GM19372 (cell line): Measurements from ENCODE around the gene SKIC2.
"Not testable (repeated sequence)": the region's sequence is repeated elsewhere in the genome, so short reads cannot be mapped to it uniquely, and the experiment has no call there.

Experiments used
- ATAC-seq: cut with Tn5 transposase; IDR thresholded peaks from one replicate; pipeline ENCODE4 v1.9.1; 2021; ENCODE audit warnings: mild to moderate bottlenecking, low read depth, moderate library complexity; ENCODE audit not compliant: unreplicated experiment

Gene SKIC2

GRCh38 chr6:31968791-31969711, 10.1 kb downstream of the SKIC2 start:
- ATAC-seq = no peak

DNA sequence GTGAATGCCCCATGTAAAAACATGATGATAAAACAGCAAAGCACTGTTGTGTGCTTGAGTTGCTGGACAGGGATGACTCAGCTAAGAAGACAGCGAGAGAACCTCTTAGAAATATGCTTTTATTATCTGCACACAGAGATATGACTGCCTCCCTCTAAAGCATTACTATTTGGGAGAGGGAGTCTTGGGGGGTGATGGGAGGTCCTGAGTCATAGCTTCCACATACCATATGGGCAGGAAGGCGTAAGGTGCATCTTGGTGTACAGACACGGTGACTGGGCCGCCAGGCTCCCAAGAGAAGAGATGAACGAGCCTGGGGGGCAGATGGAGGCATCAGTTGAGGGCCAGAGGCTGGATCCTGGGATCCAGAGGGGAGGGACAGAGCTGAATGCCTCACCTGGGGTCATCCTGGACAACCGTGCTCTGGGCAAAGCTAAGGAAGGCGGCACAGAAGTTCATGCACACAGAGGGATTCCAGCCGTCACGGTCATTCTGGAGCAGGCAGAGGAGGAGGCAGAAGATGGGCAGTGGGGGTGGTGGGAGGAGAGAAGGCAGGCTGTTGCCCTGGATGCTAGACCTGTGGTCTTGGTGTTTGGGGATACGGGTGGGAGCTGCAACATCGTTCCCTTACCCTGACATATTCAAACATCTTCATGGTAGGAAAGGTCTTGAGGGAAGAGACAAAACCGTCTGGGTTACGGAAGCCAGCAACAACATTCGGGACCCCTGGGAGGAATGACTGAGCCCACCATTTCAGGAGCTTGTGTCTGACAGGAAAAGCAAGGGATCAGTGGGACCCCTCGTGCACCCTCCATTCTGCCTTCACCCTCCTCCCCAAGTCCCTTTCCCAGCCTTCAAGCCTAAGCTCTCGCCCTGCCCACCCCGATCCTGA, 11.0 kb downstream of the SKIC2 start:
- no peak for ATAC-seq

GRCh38 chr6:31970604-31971271, 11.8 kb downstream of the SKIC2 start:
- ATAC-seq = no peak

DNA sequence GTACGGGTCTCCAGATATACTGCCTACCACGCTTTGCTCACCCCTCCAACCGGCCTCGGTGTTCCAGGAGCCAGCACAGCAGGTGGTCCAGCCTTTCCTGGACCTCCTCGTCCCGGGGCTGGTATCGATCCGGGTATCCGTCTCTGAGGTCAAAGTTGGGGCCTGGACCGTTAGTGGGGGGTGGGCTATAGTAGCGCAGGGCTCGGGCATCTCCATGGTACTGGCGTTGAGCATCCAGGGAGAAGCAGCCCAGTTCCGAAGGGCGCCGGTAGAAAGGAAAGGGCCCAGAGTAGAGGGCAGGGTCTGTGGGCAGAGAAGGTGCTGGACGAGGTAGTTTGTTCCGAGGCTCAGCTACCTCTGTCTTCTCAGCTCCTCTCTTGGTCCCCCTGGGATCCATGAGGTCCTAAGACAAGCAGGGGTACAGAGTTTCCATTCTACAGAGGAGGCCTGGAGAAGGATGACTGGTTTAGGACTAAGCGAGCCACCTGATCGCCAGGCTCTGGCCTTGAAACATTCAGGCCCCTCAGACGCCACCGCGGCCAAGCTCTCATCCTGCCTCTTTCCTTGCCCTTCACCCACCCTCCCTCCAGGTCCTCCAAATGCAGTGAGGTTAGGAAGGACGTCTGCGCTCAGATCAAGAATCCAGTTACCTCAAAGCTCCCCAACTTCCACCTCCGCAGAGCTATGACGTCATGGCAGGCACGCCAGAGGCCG, 12.5 kb downstream of the SKIC2 start:
- no peak for ATAC-seq

DNA sequence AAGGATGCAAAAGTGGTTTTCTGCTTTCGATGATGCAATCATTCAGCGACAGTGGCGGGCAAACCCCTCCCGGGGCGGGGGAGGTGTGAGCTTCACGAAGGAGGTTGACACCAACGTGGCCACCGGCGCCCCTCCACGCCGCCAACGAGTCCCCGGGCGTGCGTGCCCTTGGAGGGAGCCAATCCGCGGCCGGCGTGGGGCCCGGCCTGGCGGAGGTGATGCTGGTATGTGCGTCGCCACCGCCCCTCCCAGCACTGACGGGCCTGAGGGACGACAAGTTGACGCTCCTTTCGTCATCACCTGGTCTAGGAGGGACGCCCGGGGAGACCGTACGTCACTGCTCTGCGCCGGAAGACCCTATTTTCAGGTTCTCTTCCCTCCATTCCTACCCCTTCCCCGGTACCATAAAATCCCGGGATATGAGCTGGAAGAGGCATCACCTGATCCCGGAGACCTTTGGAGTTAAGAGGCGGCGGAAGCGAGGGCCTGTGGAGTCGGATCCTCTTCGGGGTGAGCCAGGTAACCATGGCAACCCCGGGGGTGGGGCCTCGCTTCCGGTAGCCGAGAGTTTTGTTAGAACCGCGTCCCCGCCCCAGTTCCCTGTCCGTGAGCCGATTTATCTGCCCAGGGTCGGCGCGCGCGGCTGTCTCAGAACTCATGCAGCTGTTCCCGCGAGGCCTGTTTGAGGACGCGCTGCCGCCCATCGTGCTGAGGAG, 13.2 kb downstream of the SKIC2 start, which contains the start of gene DXO:
DXO (minus strand) TSS at position 146 of the 716 bp plus-strand sequence. CDS start 463 bp downstream, outside the sequence.
- ATAC-seq = peak; percentile 89

GRCh38 chr6:31972709-31973350, 13.9 kb downstream of the SKIC2 start:
- ATAC-seq = no peak

DNA sequence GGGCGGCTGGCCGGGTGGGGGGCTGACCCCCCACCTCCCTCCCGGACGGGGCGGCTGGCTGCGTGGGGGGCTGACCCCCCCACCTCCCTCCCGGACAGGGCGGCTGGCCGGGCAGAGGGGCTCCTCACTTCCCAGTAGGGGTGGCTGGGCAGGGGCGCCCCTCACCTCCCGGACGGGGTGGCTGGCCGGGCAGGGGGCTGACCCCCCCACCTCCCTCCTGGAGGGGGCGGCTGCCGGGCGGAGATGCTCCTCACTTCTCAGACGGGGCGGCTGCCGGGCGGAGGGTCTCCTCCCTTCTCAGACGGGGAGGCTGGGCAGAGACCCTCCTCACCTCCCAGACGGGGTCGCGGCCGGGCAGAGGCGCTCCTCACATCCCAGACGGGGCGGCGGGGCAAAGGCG, 17.1 kb downstream of the SKIC2 start:
- ATAC-seq = not testable (repeated sequence)

DNA sequence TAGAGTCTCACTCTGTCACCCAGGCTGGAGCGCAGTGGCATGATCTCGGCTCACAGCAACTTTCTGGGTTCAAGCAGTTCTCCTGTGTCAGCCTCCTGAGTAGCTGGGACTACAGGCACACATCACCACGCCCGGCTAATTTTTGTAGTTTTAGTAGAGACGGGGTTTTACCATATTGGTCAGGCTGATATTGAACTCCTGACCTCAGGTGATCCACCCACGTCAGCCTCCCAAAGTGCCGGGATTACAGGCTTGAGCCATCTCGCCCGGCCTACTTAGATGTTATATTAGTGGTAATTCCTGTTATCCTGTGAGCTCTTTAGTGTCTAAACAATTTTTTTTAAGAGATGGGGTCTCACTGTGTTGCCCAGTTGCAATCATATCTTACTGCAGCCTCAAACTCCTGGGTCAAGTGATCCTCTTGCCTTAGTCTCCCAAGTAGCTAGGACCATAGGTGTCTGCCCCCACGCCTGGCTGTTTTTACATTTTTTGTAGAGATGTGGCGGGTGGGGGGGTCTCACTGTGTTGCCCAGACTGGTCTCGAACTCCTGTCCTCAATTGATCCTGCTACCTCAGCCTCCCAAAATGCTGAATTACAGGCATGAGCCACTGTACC, 18.9 kb downstream of the SKIC2 start:
- no peak for ATAC-seq

DNA sequence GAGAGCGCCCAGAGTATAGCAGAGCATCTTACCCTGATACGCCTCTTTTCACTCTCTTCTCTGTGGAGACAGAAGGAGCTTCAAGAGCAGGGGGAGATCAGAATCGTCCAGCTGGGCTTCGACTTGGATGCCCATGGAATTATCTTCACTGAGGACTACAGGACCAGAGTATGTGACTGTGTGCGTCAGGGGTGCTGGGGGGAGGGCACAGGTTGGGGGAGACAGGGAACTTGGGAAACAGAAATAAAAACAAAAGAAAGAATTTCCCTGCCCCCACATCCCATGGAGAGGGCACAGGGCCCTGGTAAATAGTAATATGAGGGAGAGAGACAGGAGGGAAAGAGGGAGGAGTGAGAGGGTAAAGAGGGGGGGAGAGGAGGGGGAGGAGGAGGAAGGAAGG, 19.9 kb downstream of the SKIC2 start:
- no peak for ATAC-seq

DNA sequence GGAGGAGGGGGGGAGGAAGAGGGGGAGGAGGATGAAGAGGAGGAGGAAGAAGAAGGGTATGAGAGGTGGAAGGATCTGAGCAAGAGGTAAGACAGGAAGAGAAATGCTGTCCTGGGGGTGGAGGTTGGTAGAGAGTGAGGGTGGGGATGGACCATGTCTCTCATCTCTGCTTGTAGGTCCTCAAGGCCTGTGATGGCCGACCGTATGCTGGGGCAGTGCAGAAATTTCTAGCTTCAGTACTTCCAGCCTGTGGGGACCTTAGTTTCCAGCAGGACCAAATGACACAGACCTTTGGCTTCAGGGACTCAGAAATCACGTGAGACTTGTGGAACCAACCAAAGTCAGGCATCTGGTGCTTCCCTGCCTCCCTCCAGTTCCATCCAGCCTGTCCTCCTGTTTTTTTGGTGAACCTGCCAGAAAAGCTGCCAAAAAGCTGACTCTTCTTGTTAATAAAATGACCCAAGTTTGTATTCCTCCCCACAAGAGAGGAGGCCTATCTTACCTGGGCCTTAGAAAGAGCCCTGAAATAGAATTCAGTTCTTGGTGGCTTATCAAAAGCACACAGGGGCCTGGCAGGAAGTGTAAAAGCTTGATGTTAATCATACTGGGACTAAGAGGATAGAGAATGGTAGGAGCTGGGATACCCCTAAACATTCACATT, 20.4 kb downstream of the SKIC2 start:
- ATAC-seq = no peak

DNA sequence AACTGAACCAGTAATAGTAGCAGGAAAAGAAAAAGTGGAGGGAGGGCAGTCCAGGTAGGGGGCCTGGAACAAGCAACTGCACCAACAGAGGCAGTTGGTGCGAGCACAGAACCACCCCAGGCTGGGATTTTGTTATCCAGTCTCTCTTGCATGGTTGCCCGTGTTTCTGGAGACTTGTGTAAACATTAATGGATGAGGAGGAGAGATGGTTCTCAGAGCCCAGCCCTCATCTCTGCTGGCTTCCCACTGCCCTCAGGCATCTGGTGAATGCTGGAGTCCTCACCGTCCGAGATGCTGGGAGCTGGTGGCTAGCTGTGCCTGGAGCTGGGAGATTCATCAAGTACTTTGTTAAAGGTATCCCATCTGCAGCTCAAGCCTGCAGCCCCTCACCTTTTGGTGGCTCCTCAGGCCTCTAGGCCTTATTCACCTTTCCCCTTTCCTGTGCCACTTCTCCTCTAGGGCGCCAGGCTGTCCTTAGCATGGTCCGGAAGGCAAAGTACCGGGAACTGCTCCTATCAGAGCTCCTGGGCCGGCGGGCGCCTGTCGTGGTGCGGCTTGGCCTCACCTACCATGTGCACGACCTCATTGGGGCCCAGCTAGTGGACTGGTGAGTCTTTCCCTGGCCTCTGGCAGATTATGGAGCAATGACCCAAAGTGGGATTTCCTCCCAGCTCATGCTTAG, 21.4 kb downstream of the SKIC2 start:
- not testable (repeated sequence) for ATAC-seq

- ATAC-seq = not testable (repeated sequence)
Observed at GRCh38 chr6:31980998-31981397, 22.0 kb downstream of the SKIC2 start.

DNA sequence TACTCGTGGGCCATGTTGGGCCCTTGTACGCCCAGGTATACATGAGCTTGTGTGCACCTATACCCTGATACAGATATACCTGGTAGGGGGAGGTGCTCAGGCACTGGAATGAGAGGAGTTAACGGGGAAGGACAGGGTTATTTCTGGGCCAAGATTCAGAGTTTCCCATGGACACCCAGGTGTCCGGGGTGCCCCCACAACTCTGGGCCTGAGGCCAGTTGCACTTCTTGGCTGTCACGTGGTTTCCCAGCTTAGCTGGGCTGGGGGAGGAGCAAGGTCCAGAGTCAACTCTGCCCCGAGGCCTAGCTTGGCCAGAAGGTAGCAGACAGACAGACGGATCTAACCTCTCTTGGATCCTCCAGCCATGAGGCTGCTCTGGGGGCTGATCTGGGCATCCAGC, 22.8 kb downstream of the SKIC2 start, which contains the start of gene C4A:
C4A (plus strand) TSS at position 314 of the 400 bp plus-strand sequence; CDS start at position 365, 51 bp downstream.
- ATAC-seq = not testable (repeated sequence)

DNA sequence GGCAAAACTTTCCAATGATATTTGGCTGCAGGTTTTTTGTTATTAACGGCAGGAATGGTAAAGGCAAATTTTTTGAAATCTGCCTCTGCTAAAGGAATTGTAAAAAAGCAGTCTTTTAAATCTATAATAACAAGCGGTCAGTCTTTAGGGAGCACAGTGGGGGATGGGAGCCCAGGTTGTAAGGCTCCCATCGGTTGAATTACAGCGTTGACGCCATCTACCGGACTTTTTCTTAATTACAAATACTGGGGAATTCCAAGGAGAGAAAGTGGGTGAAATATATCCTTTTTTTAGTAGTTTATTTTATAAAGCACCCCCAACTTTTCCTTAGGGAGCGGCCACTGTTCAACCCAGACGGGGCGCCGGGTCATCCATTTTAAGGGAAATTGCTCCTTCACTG, 30.4 kb downstream of the SKIC2 start:
- not testable (repeated sequence) for ATAC-seq

GRCh38 chr6:31994421-31994820, 35.4 kb downstream of the SKIC2 start:
- not testable (repeated sequence) for ATAC-seq

DNA sequence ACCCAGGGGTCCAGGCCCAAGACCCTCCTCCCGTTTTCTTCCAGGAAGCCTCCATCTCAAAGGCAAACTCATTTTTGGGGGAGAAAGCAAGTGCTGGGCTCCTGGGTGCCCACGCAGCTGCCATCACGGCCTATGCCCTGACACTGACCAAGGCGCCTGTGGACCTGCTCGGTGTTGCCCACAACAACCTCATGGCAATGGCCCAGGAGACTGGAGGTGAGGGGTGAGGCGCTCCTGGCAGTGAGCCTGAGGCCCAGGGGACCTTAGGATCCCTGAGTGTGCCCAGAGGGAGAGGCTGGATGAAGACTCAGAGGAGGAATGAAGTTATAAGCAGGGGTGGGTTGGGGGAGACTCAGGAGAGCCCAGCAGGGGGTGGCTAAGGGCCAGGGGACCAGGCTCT, 37.4 kb downstream of the SKIC2 start:
- not testable (repeated sequence) for ATAC-seq
